CD1c-positive myeloid dendritic cell (primary cell): ENCODE data around the gene VDR.
A peak's percentile ranks its signal among the peaks of the same experiment; 100 is the strongest.
"Not testable (repeated sequence)": the region's sequence is repeated elsewhere in the genome, so short reads cannot be mapped to it uniquely, and the experiment has no call there.

Experiments used
- DNase-seq: peaks from one replicate; pipeline ENCODE4 v3.0.0-alpha.2; 2016; ENCODE audit errors: extremely low spot score

Gene VDR

DNA sequence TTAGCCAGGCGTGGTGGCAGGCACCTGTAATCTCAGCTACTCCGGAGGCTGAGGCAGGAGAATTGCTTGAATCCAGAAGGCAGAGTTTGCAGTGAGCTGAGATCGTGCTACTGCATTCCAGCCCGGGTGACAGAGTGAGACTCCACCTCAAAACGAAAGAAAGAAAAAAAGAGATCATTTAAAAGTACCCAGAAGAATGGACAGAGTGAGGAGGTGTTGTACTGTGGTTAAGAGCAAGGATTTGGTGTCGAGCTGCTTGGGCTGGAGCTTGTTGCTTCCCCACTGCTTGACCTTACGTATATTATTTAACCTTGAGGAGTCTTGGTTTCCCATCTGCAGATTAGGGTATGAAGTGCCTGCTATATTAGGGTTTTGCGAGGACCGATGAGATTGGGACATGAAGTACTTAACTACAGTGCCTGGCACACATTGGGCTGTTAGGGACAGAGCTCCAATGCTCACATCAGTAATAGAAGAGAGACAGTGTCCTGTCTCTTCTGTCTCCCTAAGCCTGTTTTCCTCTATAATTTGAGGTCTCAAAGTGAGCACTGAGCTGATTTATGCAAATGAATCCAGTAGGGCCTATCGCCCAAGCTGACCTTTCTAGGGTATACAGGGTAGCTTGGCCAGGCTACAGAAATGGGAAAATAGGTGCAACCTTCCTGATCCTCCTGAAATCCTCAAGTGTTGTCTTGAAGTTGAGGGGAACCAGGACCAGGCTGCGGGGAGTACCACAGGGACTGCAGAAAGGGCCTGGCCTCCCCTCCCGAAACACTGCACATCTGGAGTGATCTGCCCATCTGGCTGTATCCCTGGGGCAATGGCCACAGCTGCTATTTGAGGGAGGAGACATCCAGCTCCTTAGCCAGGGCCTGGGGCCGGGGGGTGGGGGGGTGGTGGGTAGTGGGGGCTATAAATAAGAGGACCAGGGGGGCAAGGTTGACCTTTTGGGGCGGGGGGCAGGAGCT lies 76.5 kb downstream of the VDR start:
- no peak for DNase-seq

DNA sequence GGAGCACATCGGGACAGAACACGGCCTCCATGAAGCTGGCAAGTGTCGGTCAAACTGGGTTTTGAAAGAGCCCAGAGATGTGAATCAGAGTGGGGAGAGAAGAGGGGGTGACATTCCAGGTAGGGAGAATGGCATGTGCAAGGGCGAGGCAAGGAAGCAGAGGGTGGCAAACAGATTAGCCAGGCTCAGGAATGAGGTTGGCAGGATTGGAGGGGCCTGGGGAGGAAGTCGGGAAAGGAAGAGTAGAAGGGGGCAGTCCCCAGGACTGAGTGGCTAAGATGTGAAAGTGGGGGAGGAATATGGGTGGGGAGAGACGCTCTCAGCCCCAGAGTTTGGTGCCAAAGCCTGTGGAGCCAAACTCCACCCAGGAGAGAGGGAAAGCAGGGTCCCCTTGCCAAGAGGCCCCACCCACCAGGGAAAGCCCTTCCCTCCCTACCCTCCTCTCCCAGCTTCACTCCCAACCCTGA lies 79.6 kb downstream of the VDR start:
- no peak for DNase-seq

DNA sequence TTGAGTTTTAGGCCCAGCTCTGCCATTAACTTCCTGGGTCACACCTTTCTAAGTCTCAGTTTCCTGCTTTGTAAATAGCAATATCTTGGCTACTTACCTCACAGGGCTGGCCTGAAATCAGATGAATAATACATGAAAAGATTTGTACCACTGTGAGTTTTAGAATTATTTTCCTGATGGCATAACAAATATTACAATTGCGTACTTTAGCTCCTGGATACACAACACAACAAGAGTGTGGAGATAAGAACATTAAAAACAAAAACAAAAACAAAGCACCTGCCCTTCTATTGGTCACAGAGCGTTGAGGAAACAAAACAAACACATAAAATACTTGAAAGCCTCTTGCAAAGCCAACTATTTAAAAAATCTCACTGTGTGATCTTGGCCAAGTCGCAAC lies 80.2 kb downstream of the VDR start:
- no peak for DNase-seq

DNA sequence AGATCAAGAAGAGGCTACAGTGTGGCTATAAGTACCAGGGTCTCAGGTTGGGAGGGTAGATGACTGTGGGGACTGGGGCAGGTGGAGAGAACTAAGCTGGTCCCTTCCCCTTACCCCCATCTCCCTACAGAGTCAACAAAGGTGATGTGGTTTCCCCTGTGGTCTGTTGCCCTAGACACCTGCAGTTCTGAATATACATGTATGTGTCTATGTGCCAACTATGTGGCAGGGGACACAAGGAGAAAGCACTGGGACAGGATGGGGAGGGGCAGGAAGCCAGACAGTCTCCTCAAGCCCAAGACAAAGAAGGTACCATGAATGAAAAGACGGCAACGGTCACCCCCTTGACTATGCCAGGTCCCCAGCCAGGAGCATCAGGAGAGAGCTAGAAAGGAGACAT lies 80.6 kb downstream of the VDR start:
- no peak for DNase-seq

DNA sequence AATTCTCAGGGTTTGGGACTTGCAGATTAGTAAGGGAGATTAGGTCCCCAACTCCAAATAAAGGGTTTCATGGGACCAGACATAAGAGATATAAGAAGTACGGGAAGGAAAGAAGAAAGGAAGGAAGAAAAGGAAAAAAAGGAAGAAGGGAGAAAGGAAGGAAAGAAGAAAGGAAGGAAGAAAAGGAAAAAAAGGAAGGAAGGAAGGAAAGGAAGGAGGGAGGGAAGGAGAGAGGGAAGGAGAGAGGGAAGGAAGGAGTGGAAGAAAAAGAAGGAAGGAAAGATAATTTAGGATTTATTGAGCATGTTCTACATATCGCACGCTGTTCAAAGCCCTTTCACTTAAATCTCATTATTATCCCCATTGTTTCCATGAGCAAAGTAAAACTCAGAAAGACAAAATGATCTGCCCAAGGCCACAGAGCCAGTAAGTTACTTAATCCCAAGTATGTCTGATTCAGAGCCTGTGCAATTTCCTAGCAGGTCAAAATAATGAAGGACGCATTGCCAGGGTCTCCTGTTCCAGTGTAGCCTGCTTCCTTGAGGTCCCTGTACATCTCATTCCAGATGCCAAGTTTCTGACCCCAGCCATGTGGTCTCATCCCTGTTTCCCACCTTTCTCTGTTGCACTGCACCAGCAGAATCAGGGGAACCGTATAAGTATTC lies 81.2 kb downstream of the VDR start:
- no peak for DNase-seq

DNA sequence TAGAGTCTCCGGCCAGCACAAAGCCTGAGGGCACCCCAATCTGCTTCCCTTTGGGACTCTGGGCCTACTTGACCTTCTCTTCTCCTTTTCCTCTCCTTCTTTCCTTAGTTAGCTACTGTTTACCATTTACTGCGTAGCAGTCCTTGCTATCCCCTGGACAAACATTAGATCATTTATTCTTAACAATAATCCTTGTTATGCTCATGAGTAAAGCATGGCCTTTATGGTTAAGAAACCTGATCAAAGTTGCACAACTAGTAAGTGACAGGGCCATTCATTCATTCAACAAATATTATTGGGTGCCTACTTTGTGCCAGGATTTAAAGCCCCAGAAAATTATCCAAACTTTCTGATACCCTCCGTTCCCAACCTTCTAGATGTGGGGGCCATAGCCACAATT lies 81.9 kb downstream of the VDR start:
- DNase-seq, result no peak

DNA sequence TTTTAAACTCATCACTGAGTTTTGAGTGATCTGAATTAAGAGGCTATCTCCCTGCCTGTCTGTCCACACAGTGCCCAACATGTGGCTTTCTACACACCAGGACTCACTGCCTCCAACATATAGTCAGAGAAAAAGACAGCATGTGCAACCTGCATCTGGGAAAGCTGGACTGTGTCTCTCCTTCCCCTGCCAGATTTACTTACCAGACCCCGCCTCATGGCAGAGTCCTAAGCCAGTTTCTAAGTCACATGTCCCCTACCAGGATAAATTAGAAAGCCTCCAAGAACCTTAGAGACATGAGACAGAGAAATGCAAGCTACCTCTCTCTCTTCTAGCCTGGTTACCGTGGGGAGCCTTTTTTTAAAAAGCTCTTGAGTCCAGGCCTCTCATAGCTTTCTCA lies 82.4 kb downstream of the VDR start:
- no peak for DNase-seq

DNA sequence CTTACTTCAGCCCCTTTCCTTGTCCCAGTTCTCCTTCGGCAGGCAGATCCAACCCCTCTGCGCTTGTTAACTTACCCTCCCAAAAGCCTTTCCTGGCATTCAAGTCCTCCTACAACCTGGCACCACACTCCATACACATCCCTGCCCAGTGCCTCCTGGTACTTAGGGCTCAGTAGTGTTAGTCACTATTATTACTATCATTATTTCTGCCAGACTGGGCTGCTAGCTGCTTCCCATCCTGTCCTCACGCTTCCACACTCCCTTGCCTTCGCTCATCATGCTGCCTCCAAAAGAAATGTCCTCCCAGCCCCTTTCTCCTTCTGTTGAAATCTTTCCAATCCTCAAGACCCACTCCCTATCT lies 83.5 kb downstream of the VDR start:
- DNase-seq, result no peak

DNA sequence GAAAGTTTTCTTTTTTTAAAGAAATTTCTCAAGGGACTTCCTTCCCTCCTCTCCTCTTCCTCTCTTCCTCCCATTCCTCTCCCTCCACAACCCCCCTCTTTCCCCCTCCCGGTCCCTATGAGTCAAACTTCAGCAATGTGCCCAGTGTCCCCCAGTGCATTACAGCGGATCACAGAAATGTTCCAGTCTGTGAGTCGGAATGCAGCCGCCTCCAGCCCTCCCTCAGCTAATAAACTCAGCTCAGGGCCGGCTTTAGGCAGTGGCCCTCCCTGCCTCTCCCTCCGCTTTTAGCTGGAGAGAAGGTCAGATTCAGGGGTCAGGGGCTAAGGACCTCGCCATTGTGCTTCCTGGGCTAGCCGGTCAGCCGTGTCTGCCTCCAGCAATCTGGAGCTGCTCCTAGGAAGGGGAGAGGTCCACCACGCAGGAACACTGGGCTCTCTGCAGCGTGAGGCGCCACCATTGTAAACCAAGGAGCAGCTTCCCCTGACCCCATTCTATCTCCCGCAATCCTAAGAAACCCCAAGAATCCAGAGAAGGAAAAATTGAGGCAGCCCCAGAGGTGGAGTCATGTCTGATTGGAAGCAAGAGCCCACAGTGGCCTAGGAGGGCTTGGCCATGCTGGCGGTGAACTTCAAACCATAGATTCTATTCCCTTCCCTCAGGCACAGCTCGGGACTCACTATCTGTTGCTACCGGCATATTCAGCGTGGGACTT lies 84.0 kb downstream of the VDR start:
- no peak for DNase-seq

DNA sequence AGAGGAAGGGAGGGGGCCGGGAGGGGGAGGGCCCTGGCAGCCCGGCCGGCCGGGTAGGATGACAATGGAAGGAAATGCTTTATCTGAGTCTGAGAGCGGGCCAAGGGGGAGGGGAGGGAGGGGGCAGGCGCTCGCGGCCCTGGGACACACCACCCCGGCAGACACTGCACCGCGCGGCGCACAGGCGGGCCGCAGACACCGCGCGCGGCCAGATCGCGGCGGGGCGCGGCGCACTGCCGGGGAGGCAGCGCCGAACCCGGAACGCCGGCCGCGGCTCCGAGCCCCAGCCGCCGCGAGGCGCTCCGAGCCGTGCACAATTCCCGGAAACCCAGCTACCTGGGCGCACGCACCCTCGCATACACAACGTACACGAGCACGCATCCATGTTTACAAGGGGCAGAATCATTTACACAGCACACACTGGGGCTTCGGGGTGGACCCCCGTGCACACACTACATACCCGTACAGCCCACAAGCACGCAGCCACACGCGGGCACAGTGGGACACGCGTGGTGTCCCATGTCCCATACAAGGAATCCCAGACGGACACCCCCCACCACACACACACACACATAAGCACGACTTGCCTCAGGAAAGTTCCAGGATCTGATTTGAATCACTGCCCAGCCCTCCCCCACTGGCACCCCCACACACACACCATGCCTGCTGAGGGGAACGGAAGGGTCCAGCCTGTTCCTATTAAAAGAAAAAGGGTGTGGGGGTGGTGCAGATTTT lies 84.7 kb downstream of the VDR start, which contains the start of gene HDAC7:
TSS of gene HDAC7 (minus strand) at position 8 of the 735 bp plus-strand sequence. CDS start 118 bp downstream, outside the sequence.
- peak; percentile 58 for DNase-seq

DNA sequence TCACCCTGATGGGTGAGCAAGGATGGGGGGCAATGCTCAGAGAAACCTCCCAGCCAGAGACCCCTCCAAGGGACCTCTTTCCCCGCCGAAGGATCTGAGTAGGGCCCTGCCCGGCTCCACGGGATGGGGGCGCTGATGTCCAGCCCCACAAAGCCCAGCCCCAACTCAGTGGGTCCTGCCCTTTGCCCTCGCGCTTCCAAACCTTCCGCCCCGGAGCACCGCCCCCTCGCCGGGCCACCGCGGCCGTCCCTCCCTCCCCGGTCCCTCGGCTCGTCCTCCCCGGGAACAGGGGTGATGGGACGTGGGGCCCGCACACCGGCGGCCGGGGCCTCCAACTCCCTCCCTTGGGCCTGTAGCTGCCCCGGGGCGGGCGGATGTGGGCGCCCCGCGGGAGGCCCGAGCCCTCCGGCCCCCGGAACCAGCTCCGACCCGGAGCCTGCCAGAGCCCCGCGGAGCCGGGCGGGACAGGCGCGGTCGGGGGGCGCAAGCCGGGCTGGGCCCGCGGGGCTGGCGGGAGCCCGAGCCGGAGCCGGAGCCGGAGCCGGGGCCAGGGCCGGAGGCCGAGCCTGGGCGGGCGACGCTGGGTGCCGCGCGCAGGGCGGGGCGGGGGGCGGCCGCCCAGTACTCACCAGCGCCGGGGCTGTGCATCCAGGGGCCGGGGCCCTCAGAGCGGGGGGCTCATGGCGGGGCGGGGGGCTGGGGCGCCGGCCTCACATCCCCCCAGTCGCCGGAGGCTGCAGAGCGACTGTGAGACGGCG lies 85.5 kb downstream of the VDR start:
- peak; percentile 50 for DNase-seq

DNA sequence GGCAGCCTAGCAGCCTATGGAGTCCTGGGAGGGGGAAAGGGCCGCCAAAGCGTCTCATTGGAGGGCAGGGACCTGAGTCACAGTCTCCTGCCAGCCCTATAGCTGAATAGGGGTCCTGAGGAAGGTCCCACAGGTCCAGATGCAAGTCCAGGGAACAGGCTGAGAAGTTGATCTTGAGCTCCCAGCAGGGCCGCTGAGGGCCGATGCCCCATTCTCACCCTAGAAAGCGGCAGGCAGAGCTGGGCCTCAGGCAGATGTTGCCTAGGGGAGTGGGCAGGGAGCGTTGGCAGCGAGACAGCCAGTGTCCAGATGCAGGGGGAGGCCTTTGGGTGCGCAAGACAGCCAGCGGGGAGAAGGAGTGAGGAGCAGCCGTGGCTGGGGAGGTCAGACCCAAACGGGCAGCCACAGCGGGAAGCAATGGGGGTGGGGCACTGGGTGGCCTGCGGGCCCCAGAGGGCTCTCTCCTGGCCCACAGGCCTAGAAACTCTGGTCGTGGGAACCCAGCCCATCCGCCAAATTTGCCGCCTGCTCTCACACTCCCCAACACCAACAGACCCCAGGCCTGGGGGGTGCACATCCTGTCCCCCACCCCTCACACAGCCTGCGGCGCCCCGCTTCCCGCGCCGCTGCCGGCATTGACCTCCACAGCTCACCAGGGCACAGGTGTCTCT lies 86.2 kb downstream of the VDR start:
- no peak for DNase-seq

DNA sequence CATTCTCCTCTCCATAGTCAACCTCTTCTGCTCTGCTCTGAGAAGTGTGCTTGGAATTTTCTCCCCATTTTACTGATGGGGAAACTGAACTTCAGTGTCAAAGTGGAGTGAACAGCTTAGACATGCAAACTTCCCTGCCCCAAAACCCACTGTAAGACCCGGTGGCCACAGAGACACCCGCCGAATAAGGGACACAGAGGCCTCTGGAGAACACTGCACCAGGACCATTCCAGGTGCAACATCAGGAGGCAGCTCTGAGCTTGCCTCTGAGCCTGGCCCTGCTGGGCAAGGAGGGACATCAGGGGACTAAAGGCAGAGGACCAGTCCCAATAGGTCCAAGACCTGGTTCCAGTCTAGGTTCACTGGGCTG lies 86.8 kb downstream of the VDR start:
- DNase-seq, result no peak

DNA sequence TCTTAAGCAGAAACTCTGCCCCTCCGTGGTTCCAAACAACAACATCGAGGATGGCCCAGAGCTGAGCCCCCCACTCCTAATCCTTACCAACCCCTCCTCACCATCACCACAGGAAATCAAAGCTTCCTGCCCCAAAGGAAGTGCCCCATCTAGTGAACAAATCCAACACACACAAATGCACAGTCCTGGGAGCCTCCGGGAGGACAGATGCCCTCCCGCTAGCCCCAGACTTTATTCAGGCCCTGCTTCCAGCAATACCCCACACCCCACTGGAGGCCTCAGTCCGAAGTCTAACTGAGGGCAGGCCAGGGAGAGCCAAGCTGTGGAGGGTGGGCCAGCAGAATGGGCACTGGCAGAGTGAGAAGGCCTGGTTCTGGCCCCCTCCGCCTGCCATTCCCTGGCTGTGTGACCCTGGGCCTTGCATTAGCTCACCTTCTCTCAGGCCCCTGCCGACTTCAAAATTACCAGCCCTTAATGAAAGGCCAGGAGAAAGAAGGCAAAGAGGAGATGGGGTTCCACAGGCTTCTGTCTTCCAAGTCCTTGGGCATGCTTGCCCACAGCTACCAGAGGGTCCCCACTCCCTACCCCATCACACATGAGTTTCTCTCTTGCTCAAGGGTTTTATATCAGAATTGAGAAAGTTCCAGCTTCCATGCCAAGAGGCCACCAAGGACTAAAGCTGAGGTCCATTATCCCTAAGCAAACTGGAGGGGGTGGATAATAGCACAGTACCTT lies 87.4 kb downstream of the VDR start:
- DNase-seq, result no peak

DNA sequence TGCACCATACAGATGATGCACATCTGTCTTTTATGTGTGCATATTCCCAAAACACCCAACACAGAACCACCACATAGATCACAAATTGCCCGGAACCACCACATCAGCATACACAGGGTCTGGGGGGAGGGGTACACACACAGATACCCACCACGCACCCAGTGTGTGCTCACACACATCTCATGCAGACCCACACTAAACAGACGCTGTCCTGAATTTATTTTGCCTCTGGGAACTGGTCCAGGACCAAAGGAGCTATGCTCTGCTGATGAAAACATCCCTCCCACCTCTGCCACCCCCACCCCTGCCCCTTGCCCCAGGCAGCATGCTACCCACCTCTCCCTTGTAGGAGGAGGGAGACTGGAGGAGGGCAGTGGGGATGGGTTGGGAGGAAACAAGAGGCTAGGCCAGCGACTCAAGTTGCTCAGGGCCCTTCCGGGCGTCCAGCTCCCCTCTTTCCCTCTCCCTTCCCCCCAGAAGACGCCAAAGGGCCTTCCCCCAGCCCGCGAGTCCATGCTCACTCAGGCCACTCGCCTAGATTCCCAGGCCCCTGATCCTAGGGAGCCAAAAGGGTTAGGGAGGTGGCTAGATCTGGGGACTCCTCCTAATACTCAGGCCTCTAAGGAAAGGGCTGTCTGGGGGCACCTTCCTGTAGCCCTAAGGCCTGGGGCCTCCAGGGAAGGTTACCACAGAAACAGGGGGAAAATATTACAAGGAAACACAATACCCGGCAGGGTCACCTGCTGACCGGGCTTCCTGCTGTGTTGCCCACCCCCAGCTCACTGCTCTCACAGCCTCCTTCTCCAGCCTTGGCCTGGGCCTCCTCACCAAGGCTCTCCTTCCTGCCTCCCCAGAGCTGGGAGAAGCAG lies 88.2 kb downstream of the VDR start:
- DNase-seq, result no peak

DNA sequence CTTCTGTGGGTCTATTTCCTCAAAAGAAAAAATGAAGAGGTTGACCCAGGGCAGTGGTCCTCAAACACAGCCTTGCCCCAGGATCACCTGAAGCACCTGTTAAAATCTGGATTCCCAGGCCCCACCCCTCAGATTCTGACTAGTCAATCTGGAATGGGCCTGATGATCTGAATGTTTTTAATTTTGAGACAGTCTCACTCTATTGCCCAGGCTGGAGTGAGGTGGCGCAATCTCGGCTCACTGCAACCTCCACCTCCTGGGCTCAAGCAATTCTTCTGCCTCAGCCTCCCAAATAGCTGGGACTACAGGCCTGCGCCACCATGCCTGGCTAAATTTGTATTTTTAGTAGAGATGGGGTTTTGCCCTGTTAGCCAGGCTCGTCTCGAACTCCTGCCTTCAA lies 89.3 kb downstream of the VDR start:
- DNase-seq, result not testable (repeated sequence)

DNA sequence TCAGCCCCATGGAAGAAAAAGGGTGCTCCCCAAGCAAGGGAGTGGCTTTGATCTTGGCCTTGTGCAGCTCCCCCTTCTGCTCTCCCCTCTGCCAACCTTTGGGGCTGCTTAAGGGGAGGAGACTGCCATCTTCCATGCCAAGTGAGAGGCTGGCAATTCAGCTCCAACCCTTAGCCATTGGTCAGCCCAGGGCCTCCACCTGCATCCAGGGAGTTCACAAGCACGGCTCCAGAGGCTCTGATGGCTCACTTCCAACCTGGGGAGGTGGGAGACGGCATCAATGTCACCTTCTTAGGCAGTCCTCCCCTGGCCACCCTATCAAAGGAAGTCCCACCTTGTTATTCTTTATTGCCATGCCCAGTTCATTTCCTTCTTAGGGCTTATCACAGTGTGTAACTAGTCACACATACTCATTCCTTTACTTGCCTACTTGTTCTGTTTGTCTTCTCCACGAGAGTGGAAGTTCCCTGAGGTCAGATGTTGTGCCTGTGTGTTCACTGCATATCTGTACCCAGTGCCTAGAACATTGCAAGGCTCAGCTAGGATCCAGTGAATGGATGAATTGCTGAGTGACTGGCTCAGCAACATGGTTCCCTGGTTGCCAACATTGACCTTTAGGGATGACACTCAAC lies 90.1 kb downstream of the VDR start:
- DNase-seq, result no peak

DNA sequence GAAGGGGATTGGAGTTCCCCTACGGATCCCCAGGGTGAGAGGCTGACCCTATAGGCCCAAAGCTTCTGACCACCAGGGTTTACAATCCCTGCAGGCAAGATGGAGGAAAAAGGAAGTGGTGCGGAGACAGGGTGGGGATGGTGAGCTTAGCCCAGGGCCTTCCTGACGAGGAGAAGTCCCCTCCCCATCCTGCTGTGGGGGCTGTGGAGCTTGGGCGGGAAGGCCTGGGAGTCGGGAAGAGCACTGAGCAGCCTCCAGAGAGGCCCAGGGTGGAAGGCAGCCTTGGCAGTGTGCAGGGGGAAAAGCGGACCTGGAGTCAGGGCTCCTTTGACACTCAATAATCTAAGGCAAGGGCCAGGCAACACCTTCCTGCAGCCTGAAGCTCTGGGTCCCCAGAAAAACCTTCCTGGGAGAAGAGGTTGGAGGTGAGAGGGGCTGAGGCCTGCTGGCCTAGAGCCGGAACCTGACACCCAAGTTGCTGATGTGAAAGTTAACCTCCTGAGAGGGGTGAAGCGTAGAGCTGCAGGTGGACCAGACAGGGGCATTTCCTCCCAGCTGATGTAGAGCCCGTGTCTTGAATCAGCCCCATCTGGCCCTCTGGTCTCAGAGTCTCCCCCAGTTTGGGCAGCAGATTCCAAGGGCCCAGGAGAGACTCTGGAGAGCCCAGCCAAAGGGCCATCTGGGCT lies 91.1 kb downstream of the VDR start:
- peak; percentile 64 for DNase-seq
